ENCODE results near the gene EXOC6.
"Not testable (repeated sequence)": the region's sequence is repeated elsewhere in the genome, so short reads cannot be mapped to it uniquely, and the experiment has no call there.

The EXOC6 gene

GRCh38 chr10:92880917-92881316 is 32.6 kb downstream of the EXOC6 start:
- DNase-seq (ENCODE audit: low spot score) = no peak

- DNase-seq (ENCODE audit: low spot score) = no peak
These were observed 38.1 kb downstream of the EXOC6 start for GRCh38 chr10:92886334-92886961.

- no peak for DNase-seq (ENCODE audit: low spot score)
These were observed 42.2 kb downstream of the EXOC6 start for GRCh38 chr10:92890471-92890870.

GRCh38 chr10:92891885-92892690 is 43.8 kb downstream of the EXOC6 start:
- peak; percentile 60 for DNase-seq (ENCODE audit: low spot score)

GRCh38 chr10:92892691-92893054 is 44.4 kb downstream of the EXOC6 start:
- no peak for DNase-seq (ENCODE audit: low spot score)

- DNase-seq (ENCODE audit: low spot score) = no peak
These were observed 45.8 kb downstream of the EXOC6 start for GRCh38 chr10:92894081-92894655.

GRCh38 chr10:92897916-92898315 is 49.6 kb downstream of the EXOC6 start:
- DNase-seq (ENCODE audit: low spot score) = no peak

- no peak for DNase-seq (ENCODE audit: low spot score)
These were observed 53.5 kb downstream of the EXOC6 start for GRCh38 chr10:92901819-92902251.

GRCh38 chr10:92903633-92904032 is 55.3 kb downstream of the EXOC6 start:
- DNase-seq (ENCODE audit: low spot score) = no peak

GRCh38 chr10:92907280-92907679 is 59.0 kb downstream of the EXOC6 start:
- DNase-seq (ENCODE audit: low spot score) = no peak

- DNase-seq (ENCODE audit: low spot score) = not testable (repeated sequence)
These were observed 64.3 kb downstream of the EXOC6 start for GRCh38 chr10:92912631-92913030.

GRCh38 chr10:92913973-92914372 is 65.7 kb downstream of the EXOC6 start:
- DNase-seq (ENCODE audit: low spot score) = no peak

- peak; percentile 19 for DNase-seq (ENCODE audit: low spot score)
These were observed 66.4 kb downstream of the EXOC6 start for GRCh38 chr10:92914478-92915325.

GRCh38 chr10:92915892-92916291 is 67.6 kb downstream of the EXOC6 start:
- DNase-seq (ENCODE audit: low spot score) = no peak

- no peak for DNase-seq (ENCODE audit: low spot score)
These were observed 68.1 kb downstream of the EXOC6 start for GRCh38 chr10:92916433-92916832.

- DNase-seq (ENCODE audit: low spot score) = no peak
These were observed 70.3 kb downstream of the EXOC6 start for GRCh38 chr10:92918603-92919002.

GRCh38 chr10:92920866-92921265 is 72.5 kb downstream of the EXOC6 start:
- no peak for DNase-seq (ENCODE audit: low spot score)

- no peak for DNase-seq (ENCODE audit: low spot score)
These were observed 75.1 kb downstream of the EXOC6 start for GRCh38 chr10:92923416-92923815.

GRCh38 chr10:92929896-92930295 is 81.6 kb downstream of the EXOC6 start:
- DNase-seq (ENCODE audit: low spot score) = no peak

GRCh38 chr10:92931597-92931996 is 83.3 kb downstream of the EXOC6 start:
- DNase-seq (ENCODE audit: low spot score) = no peak

- no peak for DNase-seq (ENCODE audit: low spot score)
These were observed 89.6 kb downstream of the EXOC6 start for GRCh38 chr10:92937876-92938275.

GRCh38 chr10:92938841-92939240 is 90.5 kb downstream of the EXOC6 start:
- DNase-seq (ENCODE audit: low spot score) = no peak
